ENCODE data around the gene NCKAP5. TPM values are rescaled to one million over a fixed set of nuclear protein-coding genes. Genes with fewer than 3 reads are reported as not detected.

NCKAP5 gene
- polyA plus RNA-seq, 2 of the 4 experiments (the other 2 are of a cell fraction): 3.0 to 4.1 TPM

DNA sequence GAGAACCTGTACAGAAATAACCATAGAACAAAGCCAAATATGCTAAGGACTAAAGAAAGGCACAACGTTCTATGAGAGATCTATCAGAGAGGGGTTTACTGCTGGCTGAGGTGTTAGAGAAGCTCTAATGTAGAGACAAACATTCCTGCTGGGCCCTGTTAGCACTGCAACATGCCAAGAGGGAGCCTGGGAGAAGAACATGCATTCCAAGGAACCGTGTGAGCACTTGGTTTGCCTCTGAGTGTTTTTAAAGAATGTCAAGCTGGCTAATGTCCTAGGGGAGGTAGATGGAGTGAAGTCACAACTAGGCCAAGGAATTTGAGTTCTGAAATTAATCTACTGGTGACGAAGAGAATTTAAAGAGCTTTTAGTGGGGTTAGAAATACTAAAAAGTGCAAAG is 514.0 kb downstream of the NCKAP5 start:
- Histone ChIP-seq H3K4me3 (no peak overlapping the region), H3K4me1 (no peaks in the 10 kb centered on the region), H3K4me2 (no peak overlapping the region), H3K9me3 (no peaks in the 10 kb centered on the region), H3K27ac (no peak overlapping the region)
- TF ChIP-seq TP53 (CRISPR knock-in tag; IDR thresholded peaks at IDR 0.05): no peak
- no peak for TF ChIP-seq HEYL (CRISPR knock-in tag; IDR thresholded peaks at IDR 0.05)
- TF ChIP-seq NR3C1 (IDR thresholded peaks at IDR 0.05): no peak
- TF ChIP-seq, protein P1, sequence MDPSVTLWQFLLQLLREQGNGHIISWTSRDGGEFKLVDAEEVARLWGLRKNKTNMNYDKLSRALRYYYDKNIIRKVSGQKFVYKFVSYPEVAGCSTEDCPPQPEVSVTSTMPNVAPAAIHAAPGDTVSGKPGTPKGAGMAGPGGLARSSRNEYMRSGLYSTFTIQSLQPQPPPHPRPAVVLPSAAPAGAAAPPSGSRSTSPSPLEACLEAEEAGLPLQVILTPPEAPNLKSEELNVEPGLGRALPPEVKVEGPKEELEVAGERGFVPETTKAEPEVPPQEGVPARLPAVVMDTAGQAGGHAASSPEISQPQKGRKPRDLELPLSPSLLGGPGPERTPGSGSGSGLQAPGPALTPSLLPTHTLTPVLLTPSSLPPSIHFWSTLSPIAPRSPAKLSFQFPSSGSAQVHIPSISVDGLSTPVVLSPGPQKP (IDR thresholded peaks at IDR 0.05; ENCODE audit: low read depth, low read length): no peak
- TF ChIP-seq EHF (CRISPR knock-in tag; IDR thresholded peaks at IDR 0.05): no peak
- no peak for TF ChIP-seq RFX5 (IDR thresholded peaks at IDR 0.05)
- no peak for TF ChIP-seq MYC (IDR thresholded peaks at IDR 0.05; ENCODE audit: borderline replicate concordance, low read length)
- no peak for TF ChIP-seq FOXS1 (CRISPR knock-in tag; IDR thresholded peaks at IDR 0.05)
- TF ChIP-seq ZSCAN20 (CRISPR knock-in tag; IDR thresholded peaks at IDR 0.05): no peak
- no peak for TF ChIP-seq JUN (IDR thresholded peaks at IDR 0.05)
- TF ChIP-seq BHLHE40 (IDR thresholded peaks at IDR 0.05; ENCODE audit: low read depth, low read length): no peak
- no peak for TF ChIP-seq RAD21 (conservative IDR thresholded peaks at IDR 0.05 in 1 of 2, IDR thresholded peaks at IDR 0.05 in 1 of 2)
- no peak for TF ChIP-seq ESRRA (IDR thresholded peaks at IDR 0.05; ENCODE audit: borderline replicate concordance, low read length)
- TF ChIP-seq MAFK (IDR thresholded peaks at IDR 0.05; ENCODE audit: partially characterized antibody): no peak
- TF ChIP-seq, protein P2, sequence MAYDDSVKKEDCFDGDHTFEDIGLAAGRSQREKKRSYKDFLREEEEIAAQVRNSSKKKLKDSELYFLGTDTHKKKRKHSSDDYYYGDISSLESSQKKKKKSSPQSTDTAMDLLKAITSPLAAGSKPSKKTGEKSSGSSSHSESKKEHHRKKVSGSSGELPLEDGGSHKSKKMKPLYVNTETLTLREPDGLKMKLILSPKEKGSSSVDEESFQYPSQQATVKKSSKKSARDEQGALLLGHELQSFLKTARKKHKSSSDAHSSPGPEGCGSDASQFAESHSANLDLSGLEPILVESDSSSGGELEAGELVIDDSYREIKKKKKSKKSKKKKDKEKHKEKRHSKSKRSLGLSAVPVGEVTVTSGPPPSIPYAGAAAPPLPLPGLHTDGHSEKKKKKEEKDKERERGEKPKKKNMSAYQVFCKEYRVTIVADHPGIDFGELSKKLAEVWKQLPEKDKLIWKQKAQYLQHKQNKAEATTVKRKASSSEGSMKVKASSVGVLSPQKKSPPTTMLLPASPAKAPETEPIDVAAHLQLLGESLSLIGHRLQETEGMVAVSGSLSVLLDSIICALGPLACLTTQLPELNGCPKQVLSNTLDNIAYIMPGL (CRISPR knock-in tag; IDR thresholded peaks at IDR 0.05; ENCODE audit: borderline replicate concordance): no peak
- no peak for TF ChIP-seq ZNF302 (CRISPR knock-in tag; IDR thresholded peaks at IDR 0.05)
- no peak for TF ChIP-seq GATA3 (IDR thresholded peaks at IDR 0.05; ENCODE audit: borderline replicate concordance)
- no peak for TF ChIP-seq HOXB5 (CRISPR knock-in tag; IDR thresholded peaks at IDR 0.05)
- WGBS (ENCODE audit: missing lambda C conversion rate): 44% methylated on average over 3 of the region's 3 CpGs
- ChIA-PET CTCF (interaction anchor here (1.2 kb wide), 1 partner anchor 27 kb away, joined by 3 read pairs; no protein-coding TSS in a partner anchor), POLR2A (no interaction called here)
- no peak for DNase-seq (ENCODE audit: low read depth in 1 of 2, low spot score in 1 of 2)
- ATAC-seq: no peak
- no peak for FAIRE-seq

DNA sequence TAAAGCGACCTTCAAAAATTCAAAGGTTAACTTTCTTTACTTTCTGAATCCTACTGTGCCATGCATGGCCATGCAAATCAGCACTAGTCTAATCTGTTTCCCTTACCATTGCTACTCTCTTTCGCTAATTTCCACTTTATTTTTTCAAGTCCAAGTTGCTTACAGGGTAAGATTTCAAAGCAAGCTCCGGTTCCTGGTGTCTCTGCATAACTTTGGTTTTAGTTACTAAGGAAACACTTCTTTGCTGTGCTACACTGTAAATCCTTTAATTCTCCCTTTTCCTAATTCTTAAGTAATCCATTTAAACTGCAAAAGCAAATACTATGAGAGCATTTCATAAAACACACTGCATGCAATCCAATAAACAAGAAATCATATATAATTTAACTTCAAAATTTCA is 514.7 kb downstream of the NCKAP5 start:
- Histone ChIP-seq H3K4me1 (no peaks in the 10 kb centered on the region), H3K4me3 (no peak overlapping the region), H3K9me3 (no peaks in the 10 kb centered on the region), H3K27ac (no peak overlapping the region), H3K4me2 (no peak overlapping the region)
- DNase-seq (ENCODE audit: low read depth in 1 of 2, low spot score in 1 of 2) (no peak), ATAC-seq (no peak), FAIRE-seq (no peak)
- no peak for TF ChIP-seq ZC3H11A (IDR thresholded peaks at IDR 0.05)
- TF ChIP-seq RARB (CRISPR knock-in tag; IDR thresholded peaks at IDR 0.05): no peak
- TF ChIP-seq HEYL (CRISPR knock-in tag; IDR thresholded peaks at IDR 0.05): no peak
- no peak for TF ChIP-seq RNF2 (IDR thresholded peaks at IDR 0.05; ENCODE audit: borderline replicate concordance, low read depth)
- TF ChIP-seq, protein P1 (IDR thresholded peaks at IDR 0.05; ENCODE audit: low read depth, low read length): no peak
- TF ChIP-seq, protein P3, sequence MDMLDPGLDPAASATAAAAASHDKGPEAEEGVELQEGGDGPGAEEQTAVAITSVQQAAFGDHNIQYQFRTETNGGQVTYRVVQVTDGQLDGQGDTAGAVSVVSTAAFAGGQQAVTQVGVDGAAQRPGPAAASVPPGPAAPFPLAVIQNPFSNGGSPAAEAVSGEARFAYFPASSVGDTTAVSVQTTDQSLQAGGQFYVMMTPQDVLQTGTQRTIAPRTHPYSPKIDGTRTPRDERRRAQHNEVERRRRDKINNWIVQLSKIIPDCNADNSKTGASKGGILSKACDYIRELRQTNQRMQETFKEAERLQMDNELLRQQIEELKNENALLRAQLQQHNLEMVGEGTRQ (IDR thresholded peaks at IDR 0.05): no peak
- no peak for TF ChIP-seq HOXA7 (CRISPR knock-in tag; IDR thresholded peaks at IDR 0.05)
- TF ChIP-seq CHD2 (IDR thresholded peaks at IDR 0.05; ENCODE audit: low read length, partially characterized antibody): no peak
- no peak for TF ChIP-seq KDM1A (IDR thresholded peaks at IDR 0.05; ENCODE audit: low read depth)
- no peak for TF ChIP-seq JUNB (IDR thresholded peaks at IDR 0.05)
- TF ChIP-seq EHMT2 (IDR thresholded peaks at IDR 0.05; ENCODE audit: low read depth): no peak
- TF ChIP-seq EHF (CRISPR knock-in tag; IDR thresholded peaks at IDR 0.05): no peak
- no peak for TF ChIP-seq ESRRA (IDR thresholded peaks at IDR 0.05; ENCODE audit: borderline replicate concordance, low read length)
- no peak for TF ChIP-seq JUN (IDR thresholded peaks at IDR 0.05)
- no peak for TF ChIP-seq ZFP36 (IDR thresholded peaks at IDR 0.05; ENCODE audit: borderline replicate concordance, partially characterized antibody)
- no peak for TF ChIP-seq ZNF302 (CRISPR knock-in tag; IDR thresholded peaks at IDR 0.05)
- no peak for TF ChIP-seq RFX5 (IDR thresholded peaks at IDR 0.05)
- TF ChIP-seq, protein P2 (CRISPR knock-in tag; IDR thresholded peaks at IDR 0.05; ENCODE audit: borderline replicate concordance): no peak
- TF ChIP-seq CHD4 (IDR thresholded peaks at IDR 0.05; ENCODE audit: borderline replicate concordance): no peak
- ChIA-PET CTCF (interaction anchor here (1.2 kb wide), 1 partner anchor 26 kb away, joined by 3 read pairs; no protein-coding TSS in a partner anchor), POLR2A (no interaction called here)
- 54% methylated on average over 3 of the region's 3 CpGs for WGBS (ENCODE audit: missing lambda C conversion rate)

Data from A549 (cell line).